ENCODE measurements around the gene WDR31. TPM values are rescaled to one million over a fixed set of nuclear protein-coding genes. Genes with fewer than 3 reads are reported as not detected.

WDR31 gene
- total and polyA plus RNA-seq, 3 donors from 2014 or later, result 6.8 to 18.2 (median 10.2) TPM

GRCh38 chr9:113309204-113309813 is 30.8 kb downstream of the WDR31 start:
- TF ChIP-seq CTCF (IDR thresholded peaks at IDR 0.05), result peak; percentile 21 to 57 (median 53)
- TF ChIP-seq POLR2A (IDR thresholded peaks at IDR 0.05), result no peak
- H3K9me3 ChIP-seq, result no peaks in the 10 kb centered on the region
- no peak overlapping the region for H3K4me3 ChIP-seq
- H3K27ac ChIP-seq, result no peak overlapping the region
- 21 to 43% methylated on average over 2 of the region's 2 CpGs for WGBS, 2 donors
- DNase-seq, result peak; percentile 48
- no peaks in the 10 kb centered on the region for H3K27me3 ChIP-seq
- no peaks in the 10 kb centered on the region for H3K36me3 ChIP-seq (ENCODE audit: low read depth, missing control alignments)
- no peaks in the 10 kb centered on the region for H3K4me1 ChIP-seq
- intact Hi-C loops (cut with DNase I; ENCODE audit: low total_unique reads), result no loop called here

GRCh38 chr9:113307396-113307975 is 32.6 kb downstream of the WDR31 start:
- Histone ChIP-seq H3K9me3 (no peaks in the 10 kb centered on the region), H3K4me1 (no peaks in the 10 kb centered on the region), H3K27ac (no peak overlapping the region), H3K4me3 (no peak overlapping the region), H3K36me3 (ENCODE audit: low read depth, missing control alignments) (no peaks in the 10 kb centered on the region), H3K27me3 (no peaks in the 10 kb centered on the region)
- no peak for DNase-seq
- 71 to 76% methylated on average over 8 of the region's 8 CpGs for WGBS, 2 donors
- TF ChIP-seq CTCF (IDR thresholded peaks at IDR 0.05) (no peak), POLR2A (IDR thresholded peaks at IDR 0.05) (no peak)
- intact Hi-C loops (cut with DNase I; ENCODE audit: low total_unique reads), result no loop called here

GRCh38 chr9:113306566-113306965 is 33.5 kb downstream of the WDR31 start:
- WGBS, 2 donors, result 64 to 76% methylated on average over 1 of the region's 1 CpG
- intact Hi-C loops (cut with DNase I; ENCODE audit: low total_unique reads), result no loop called here
- DNase-seq, result no peak
- TF ChIP-seq CTCF (IDR thresholded peaks at IDR 0.05) (no peak), POLR2A (IDR thresholded peaks at IDR 0.05) (no peak)
- Histone ChIP-seq H3K27ac (no peak overlapping the region), H3K36me3 (ENCODE audit: low read depth, missing control alignments) (no peaks in the 10 kb centered on the region), H3K9me3 (no peaks in the 10 kb centered on the region), H3K27me3 (no peaks in the 10 kb centered on the region), H3K4me1 (no peaks in the 10 kb centered on the region), H3K4me3 (no peak overlapping the region)

- 57% methylated on average over 25 of the region's 25 CpGs for WGBS, 2 donors
- H3K36me3 ChIP-seq (ENCODE audit: low read depth, missing control alignments), result no peaks in the 10 kb centered on the region
- intact Hi-C loops (cut with DNase I; ENCODE audit: low total_unique reads), result no loop called here
- no peak for DNase-seq
- TF ChIP-seq POLR2A (IDR thresholded peaks at IDR 0.05) (no peak), CTCF (IDR thresholded peaks at IDR 0.05) (no peak)
- H3K27me3 ChIP-seq, result no peaks in the 10 kb centered on the region
- H3K4me1 ChIP-seq, result no peaks in the 10 kb centered on the region
- H3K27ac ChIP-seq, result no peak within 1 kb of the TSS
- H3K9me3 ChIP-seq, result no peaks in the 10 kb centered on the region
- peak within 1 kb of the TSS in 1 of 2 donors; percentile 34 for H3K4me3 ChIP-seq
These were observed 37.2 kb downstream of the WDR31 start, which contains the start of gene RNF183 for GRCh38 chr9:113302792-113303418. RNF183 (minus strand) TSS chr9:113303376; CDS start chr9:113298184, 5,192 bp downstream.
